ENCODE results near the gene CX3CR1.

GRCh38 chr3:39327746-39328349, 48.0 kb upstream of the CX3CR1 start:
- TF ChIP-seq RARB (CRISPR knock-in tag; IDR thresholded peaks at IDR 0.05) (no peak), CSRNP3 (CRISPR knock-in tag; IDR thresholded peaks at IDR 0.05) (no peak), SNAI2 (CRISPR knock-in tag; IDR thresholded peaks at IDR 0.05) (no peak), CREB5 (CRISPR knock-in tag; IDR thresholded peaks at IDR 0.05; ENCODE audit: low read depth) (no peak), ARNTL (CRISPR knock-in tag; IDR thresholded peaks at IDR 0.05; ENCODE audit: borderline replicate concordance, low read depth) (no peak), TOX (CRISPR knock-in tag; IDR thresholded peaks at IDR 0.05; ENCODE audit: borderline replicate concordance) (no peak)
